HG02885 (cell line): Measurements from ENCODE around the gene PPP2R3B.
"Not testable (repeated sequence)": the region's sequence is repeated elsewhere in the genome, so short reads cannot be mapped to it uniquely, and the experiment has no call there.

Experiments used
- ATAC-seq: cut with Tn5 transposase; IDR thresholded peaks from one replicate; pipeline ENCODE4 v1.9.1; 2021; ENCODE audit warnings: mild to moderate bottlenecking; ENCODE audit not compliant: unreplicated experiment, poor library complexity

The PPP2R3B gene

DNA sequence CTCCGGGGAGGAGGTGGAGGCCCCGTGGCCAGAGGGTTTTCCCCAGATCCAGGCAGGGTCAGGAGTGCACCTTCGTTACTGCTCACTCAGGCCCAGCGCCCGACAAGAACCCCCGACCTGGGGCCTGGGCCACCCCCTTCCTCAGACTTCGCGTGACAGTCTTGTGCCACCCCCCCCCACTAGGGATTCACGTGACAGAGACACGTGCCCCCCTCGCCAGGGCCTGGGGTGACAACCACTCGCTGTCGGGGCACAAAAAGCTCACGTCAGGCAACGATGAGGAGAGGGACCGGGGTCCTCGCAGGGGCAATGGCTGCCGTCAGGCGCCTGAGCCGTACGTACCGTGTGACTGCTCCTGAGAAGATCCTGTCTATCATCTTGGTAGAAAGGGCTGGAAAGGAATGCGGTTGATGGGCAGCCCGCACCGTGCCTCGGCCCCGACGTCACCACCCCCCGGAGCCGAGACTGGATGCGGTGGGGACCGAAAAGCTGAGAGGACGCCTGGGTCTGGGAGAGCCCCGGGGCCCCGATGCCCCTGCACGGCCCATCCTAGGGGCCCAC lies 45.1 kb downstream of the PPP2R3B start:
- ATAC-seq: no peak

DNA sequence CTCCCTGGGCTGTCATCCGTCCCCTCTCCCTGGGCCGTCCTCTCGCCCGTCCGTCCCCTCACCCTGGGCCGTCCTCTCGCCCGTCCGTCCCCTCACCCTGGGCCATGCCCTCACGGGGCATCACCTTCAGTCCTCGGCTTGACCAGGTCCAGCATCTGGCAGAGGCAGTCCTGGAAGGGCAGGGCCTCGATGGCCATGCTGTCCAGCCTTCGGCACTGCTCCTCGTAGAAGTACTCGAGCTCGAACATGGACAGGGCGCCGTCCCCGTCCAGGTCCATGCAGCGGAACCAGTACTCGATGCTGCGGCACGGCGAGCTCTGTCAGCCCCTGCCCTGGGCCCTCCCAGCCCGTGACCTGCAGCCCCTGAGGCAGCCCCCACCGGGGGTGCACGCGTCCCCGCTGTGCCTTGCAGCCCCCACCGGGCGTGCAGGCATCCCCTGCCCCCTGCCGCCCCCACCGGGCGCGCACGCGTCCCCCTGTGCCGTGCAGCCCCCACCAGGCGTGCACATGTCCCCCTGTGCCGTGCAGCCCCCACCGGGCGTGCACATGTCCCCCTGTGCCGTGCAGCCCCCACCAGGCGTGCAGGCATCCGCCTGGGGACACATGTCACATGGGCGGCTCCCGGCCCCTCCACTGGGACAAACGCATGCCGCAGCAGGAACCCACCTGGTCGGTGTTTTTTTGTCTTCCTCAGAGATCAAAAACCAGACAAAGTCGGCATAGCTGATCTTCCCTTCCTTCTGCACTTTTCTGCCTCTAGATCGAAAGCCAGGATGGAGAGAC lies 45.9 kb downstream of the PPP2R3B start:
- ATAC-seq: no peak

DNA sequence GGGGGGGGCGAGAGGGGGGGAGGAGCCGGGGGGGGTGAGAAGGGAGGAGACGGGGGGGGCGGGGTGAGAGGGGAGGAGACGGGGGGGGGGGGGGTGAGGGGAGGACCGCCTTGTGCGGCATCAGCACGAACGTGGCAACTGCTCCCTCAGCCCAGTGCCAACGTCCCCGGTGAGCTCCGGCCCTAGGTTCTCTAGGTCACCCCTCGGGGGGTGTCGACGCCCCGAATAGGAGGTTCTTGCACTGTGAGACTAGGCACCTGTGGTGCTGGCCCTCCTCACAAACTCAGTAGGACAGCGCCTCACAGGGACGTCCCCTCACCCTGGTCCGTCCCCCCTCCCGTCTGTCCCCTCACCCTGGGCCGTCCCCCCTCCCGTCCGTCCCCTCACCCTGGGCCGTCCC lies 46.6 kb downstream of the PPP2R3B start:
- ATAC-seq: no peak

DNA sequence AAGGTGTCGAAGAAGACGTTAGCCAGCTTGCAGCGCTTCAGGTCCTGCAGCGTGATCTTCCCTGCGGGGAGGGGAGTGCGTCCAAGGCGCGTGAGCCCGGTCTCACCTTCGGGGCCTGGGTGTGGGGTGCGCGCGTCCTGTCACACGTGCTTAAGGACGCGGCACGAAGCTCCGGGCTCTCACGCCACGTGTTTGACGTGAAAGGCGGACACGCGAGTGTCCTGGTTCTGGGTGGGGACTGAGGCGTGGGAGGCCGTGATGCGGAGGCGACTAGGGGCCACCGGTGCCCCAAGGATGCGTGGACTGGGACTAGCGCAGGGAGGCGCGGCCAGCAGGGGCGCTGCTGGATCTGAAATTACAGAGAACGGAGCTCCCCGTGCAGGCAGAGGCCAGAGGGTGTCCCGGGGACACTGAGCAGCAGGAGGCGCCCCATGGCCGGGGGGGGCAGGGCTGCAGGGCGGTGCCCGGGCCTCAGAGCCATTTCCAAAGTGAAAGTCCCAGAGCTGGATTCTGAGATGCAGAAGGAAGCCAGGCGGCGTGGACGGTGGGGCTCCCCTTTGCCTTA lies 47.8 kb downstream of the PPP2R3B start:
- no peak for ATAC-seq

DNA sequence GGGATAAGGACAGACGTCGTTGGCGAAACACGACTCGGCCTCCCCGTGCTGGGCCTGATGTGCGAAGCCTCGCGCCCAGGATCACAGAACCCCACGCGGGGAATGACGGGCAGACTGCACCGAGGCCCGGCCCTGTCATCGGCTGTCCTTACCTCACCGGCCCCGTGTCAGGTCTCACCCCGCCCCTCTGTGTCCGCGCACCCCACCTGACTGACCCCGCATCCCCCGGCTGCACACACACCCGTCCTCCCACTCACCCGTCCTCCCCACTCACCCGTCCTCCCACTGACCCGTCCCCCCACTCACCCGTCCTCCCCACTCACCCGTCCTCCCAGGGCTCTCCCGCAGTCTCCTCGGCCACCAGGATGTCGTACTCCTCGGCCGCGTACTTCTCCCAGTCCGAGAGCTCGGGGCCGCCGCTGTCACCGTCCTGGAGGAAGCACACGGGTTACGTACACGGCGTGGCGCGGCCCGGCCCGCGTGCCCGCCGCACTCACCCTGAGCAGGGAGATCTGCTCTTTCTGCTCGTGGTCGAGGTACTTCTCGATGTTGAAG lies 48.3 kb downstream of the PPP2R3B start:
- no peak for ATAC-seq

DNA sequence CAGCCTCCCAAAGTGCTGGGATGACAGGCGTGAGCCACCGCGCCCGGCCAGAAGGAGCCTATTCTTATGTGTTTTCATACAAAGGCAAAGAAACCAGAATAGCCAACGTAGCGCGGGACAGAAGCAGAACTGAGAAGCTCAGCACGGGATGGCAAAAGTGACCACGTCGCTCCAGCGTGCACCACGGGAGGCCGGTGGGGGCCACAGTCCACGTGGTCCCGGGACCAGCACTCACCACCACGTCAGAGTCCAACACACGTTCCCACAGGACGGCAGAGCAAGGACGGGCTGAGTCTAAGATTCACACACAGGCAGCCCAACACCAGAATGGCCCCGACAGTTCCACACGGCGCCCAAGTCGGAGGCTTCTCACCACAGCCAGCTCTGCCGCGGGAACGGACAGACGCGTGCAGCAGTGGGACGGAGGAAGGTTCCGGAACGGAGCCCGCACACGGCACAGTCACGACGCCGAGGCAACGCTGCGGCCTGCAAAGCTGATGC lies 49.3 kb downstream of the PPP2R3B start:
- no peak for ATAC-seq

DNA sequence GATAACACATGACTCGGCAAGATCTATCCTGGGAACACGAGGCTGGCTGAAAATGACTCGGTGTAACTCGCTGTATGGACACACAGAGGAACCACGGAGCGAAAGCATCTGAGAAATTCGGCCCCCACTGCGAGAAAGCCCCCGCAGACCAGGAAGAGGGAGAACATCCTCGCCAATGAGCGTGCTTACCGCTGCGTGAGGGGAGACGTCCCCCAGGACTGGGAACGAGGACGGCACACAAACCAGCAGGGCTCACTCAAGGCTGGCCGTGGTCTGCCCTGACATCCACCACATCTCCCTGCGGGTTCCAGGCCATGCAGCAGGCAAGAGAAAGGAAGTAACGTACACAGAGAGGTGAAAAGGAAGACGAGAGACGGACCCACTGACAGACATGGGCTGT lies 50.5 kb downstream of the PPP2R3B start:
- ATAC-seq: no peak

DNA sequence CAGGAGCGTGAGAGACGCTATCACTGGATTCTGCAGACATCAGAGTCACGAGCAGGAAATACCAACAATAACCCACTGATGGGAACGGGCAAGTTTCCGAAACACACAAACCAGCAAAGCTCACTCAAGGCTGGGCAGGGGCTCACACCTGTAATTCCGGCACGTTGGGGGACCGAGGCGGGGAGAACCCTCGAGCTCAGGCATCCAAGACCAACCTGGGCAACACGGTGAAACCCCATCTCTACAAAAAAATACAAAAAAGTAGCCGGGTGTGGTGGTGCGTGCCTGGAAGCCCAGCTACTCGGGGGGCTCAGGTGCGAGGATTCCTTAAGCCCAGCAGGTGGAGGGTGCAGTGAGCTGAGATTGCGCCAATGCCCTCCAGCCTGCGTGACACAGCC lies 51.0 kb downstream of the PPP2R3B start:
- no peak for ATAC-seq

DNA sequence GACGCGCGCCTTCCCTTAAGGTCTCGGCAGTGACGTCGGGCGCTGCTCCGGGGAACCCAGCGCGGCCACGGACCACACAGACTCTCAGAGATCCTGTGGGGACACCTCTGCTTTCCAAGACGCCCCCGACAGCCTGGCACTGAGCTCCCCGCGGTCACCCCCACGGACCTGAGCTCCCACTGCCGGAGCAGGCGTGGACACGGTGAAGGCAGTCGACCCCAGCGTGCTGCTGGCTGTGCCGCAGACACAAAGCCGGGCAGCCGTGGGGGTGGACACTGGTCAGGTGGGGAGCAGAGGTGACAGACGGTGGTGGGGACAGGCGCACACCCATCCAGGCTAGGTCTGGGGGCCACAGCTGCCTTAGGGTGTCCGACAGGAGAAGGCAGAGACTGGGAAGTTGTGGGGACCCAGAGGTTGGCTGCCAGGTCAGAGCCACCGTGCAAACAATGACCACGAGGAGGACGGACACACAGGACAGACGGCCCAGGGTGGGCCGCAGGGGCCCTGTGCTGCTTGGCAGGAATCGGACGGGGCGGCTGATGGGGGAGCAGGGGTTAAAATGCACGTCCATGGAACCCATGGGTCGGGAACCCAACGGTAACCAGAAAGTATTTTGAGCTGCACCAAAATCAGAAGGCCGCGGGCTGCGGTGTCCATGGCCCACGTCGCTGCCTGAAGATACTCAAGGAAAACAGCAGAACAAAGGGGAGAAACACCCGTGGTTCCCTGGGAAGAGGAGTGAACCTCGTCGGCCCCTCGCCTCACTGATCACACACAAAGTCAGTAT lies 51.5 kb downstream of the PPP2R3B start:
- ATAC-seq: no peak

DNA sequence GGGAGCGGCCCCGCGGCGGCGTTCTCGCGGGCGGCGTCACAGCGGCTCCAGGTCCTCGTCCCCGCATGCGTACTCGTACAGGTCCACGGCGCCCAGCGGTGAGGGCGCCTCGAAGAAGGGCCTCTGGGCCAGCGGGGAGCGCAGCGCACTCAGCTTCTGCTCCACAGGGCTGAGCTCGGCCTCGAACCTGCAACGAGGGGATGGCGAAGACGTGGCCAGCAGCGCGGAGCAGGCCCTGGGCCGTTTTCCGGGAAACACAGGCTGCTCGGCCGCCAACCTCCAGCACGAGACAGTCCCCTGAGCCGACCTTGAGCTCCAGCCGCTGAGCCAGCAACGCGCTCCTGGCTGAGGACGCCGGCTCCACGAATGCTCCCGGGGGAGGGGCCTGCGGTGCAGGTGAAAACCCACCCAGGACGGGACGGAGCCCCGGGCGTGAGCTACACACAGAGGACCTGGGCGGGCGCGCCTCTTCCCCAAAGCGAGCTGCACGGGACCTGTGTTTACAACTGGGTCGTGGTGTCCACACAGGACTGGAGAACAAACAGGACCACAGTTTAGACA lies 52.3 kb downstream of the PPP2R3B start:
- no peak for ATAC-seq

DNA sequence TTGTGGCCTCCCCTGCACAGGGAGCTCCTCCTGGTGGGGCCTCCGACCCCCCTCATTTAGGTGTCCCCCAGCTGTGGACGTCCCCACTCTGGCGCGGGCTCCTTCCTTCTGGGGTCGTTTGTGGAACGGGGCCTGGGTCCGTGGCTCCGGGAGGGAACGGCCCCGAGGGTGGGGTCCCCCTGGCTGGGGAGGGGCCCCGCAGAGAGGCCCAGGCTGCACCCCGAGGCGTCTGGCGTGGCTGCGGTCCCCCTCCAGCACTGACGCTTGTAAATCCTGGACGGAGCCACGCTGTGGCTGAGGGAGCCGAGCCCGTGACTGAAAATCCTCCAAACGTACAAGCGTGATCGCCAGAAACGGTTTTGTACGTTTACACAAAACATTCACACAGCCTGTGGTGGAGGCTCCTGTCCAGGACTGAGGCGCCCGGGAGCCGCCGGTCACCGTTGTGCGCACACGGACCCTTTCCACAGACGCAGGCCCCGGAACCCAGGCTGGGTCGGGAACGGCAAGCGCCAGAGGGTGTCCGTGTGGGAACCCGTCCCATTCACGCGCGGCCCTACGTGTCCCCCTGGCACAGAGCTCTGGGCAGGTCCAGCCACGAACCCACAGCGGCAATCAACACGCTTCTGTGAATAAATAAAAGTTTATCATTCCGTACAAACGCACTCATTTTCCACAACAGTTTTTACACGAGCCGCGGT lies 52.9 kb downstream of the PPP2R3B start:
- no peak for ATAC-seq

DNA sequence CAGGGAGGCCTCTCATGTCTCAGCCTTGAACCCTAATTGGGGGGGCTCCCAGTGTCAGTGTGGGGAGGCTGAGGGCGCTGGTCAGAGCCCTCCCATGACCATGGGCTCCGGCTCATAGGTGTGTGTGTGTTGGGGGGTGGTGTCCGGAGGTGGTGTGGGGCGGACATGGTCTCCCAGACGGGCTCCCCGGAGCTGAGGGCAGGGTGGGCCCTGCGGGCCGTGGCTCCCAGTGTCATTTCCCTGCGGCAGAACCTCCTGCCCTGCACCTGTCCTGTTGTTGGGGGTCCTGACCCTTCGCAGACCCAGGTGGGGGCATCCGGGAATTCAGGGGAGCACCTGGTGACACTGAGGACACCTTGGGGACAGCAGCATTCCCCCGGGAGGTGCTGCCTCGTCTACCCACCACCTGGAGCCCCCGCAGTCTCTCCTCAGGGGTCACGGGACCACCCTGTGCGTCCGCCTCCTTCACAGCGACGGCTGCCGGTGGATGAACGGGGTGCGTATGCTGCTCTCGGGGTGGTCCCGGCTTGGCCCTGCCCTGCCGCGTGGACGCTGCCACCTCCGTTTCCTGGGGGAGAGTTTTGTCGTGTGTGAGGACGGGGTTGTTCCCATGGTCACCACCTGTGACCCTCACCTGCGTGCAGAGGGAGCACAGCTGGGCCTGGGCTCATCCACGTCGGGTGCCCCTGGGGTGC lies 53.6 kb downstream of the PPP2R3B start:
- no peak for ATAC-seq

DNA sequence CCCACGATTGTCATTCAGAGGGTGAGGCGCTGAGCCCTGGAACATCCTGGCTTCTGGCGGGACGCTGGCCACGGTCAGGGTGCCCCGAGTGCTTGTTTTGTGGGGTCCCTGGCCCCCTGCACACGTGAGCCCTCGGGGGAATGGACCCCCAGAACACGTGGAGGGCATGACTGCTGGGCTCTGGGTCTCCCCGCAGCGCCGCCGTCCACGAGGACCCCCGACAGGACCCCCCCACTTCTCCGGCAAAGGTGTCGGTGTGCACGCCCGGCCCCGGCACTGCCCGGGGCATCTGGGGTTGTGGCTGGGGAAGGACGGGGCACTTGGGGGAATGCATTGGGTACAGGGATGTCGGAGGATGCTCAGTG lies 54.2 kb downstream of the PPP2R3B start:
- no peak for ATAC-seq

DNA sequence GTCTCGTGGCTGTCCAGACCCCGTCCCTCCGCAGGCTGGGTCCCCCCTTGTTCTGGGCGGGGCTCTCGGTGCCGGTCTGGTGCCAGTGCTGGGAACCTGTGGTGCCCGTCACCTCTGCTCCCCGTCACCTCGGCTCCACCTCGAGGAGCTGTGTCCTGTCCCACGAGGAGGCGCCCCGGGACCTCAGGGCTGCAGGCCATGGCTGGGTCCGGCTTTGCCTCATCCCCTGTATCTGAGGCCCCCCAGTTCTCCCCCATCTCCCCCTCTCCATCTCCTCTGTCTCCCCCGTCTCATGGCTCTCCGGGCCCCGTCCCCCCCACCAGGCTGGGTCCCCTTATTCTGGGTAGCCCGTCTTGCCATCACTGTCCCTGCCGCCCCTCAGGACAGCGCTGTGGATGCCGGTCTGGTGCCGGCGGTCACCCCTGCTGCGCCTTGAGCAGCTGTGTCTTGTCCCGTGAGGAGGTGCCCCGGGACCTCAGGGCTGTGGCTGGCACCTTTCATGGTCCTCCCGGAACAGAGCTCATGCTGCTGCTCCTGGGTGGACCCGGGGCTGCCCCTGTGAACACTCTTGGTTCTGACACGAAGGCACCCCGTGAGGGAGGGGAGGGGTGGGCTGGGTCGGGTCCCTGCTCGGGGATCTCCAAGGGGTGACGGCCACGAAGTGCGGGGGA lies 54.7 kb downstream of the PPP2R3B start:
- ATAC-seq: no peak

DNA sequence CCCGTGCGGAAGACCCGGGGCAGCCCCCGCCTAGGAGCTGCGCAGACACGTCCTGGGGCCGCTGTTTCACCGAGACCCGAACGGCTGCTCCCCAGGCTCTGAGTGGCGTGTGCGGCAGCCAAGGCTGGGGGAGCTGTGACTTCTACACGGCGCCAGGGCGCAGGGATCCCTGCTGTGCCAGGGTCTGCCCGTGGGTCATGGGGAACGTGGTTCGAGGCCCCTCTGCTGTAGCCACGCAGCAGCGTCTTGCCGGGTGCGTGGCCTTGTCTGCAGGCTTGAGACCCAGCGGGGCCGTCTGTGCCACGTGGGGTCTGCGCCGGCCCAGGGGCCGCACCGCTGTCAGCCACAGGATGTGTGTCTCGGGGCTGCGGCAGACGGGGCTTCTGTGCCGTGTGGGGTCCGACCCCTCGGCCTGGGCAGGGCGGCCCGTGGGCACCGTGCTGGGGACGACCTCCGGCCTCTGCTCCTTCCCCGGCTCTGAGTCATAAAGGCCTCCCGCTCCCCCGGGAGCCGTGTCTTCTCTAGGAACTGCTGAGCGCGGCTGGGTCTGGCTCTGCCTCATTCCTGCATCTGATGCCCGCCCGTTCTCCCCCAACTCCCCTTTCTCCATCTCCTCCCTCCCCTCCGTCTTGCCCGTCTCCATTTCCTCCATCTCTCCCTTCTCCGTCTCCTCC lies 55.4 kb downstream of the PPP2R3B start:
- no peak for ATAC-seq

DNA sequence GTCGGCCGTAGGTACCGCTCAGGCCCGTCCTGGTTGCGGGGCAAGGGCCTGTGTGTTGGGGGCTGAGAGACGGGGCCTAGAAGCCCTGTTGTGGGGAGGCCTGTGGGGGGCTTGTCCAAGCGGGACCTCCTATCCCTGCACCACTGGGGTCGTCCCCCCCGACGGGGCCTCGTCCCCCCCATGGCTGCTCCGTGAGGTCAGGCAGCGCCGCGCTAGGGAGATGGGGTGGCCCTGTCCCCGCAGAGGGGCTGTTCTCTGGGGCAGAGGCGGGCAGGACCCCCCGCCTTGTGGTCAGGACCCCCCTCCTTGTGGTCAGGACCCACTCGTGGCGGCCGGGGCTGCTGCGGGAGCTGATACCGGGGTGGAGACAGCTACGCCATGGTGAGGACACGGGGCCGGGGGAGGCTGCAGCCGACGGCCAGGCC lies 56.0 kb downstream of the PPP2R3B start:
- ATAC-seq: no peak

DNA sequence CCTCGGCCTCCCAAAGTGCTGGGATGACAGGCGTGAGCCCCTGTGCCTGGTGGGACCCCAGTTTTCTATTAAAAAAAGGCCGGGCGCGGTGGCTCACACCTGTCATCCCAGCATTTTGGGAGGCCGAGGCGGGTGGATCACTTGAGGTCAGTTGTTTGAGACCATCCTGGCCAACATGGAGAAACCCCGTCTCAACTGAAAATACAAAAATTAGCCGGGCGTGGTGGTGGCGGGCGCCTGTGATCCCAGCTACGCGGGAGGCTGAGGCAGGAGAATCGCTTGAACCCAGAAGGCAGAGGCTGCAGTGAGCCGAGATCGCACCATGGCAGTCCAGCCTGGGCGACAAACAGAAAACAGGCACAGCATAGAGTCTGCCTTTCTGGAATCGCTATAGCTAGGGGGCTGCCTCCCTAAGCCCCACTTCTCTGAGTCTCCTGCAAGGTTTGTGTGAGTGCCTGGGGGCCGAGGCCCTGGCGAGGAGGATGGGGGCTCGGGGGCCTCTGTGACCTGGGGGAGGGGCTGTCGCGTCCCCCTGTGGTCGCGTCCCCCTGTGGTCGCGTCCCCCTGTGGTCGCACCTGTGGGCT lies 56.5 kb downstream of the PPP2R3B start:
- not testable (repeated sequence) for ATAC-seq
